Measurements from ENCODE around the gene SCN2B. TPM values are rescaled to one million over a fixed set of nuclear protein-coding genes. Genes with fewer than 3 reads are reported as not detected.

Gene SCN2B
- total RNA-seq, 1 donor from 2014 or later, result 0.04 TPM

- TF ChIP-seq CTCF (IDR thresholded peaks at IDR 0.05; ENCODE audit: insufficient read depth, low read length, poor library complexity, severe bottlenecking), result no peak
- no peak overlapping the region for H3K4me3 ChIP-seq (ENCODE audit: low read depth, low read length)
- no peak for DNase-seq (ENCODE audit: low read depth)
- H3K27me3 ChIP-seq (ENCODE audit: control insufficient read depth, insufficient read depth, low read length), result peaks cover 43% of the 10 kb centered on the region
- no peaks in the 10 kb centered on the region for H3K36me3 ChIP-seq (ENCODE audit: control insufficient read depth, insufficient read depth, low read length)
Observed at GRCh38 chr11:118166641-118167040, 9.8 kb downstream of the SCN2B start.

DNA sequence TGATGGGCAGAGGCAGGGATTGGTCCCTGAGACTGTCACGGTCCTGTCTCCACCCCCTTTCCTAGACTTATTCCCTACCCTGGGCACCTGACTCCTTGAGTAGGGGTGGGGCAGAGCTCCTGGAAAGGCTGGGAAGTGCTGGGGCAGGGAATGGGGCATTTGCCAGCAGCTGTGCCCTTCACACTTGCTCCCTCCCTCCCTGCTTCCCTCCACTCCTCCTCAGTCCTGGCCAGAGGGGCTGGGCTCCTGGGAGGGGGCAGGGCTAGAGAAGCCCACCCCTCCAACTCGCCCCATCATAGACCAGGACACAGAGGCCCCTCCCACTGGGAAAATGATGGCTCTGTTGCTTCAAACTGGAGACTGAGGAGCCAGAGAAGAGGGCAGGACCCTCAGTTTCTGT, 11.6 kb downstream of the SCN2B start:
- H3K4me3 ChIP-seq (ENCODE audit: low read depth, low read length), result no peak overlapping the region
- peaks cover 46% of the 10 kb centered on the region for H3K27me3 ChIP-seq (ENCODE audit: control insufficient read depth, insufficient read depth, low read length)
- DNase-seq (ENCODE audit: low read depth), result no peak
- H3K36me3 ChIP-seq (ENCODE audit: control insufficient read depth, insufficient read depth, low read length), result no peaks in the 10 kb centered on the region
- no peak for TF ChIP-seq CTCF (IDR thresholded peaks at IDR 0.05; ENCODE audit: insufficient read depth, low read length, poor library complexity, severe bottlenecking)

DNA sequence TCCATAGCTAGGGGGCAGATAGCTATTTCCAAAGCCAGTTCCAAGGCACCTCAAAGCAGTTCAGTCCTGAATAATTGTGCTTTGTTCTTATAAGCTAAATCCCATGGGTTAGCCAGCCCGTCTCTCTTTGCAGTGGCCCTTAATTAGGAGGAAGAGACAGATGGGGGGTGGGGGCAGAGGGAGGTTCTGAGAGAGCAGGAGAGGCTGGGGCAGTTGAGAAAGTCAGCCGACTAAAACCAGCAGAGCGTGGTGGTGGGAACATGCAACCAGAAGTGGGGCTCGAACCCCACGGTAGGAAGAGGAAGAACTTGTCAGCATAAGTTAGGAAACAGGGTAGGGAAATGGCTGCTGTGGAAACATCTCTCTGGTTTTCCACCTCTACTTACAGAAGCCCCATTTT, 12.9 kb downstream of the SCN2B start:
- Histone ChIP-seq H3K36me3 (ENCODE audit: control insufficient read depth, insufficient read depth, low read length) (no peaks in the 10 kb centered on the region), H3K27me3 (ENCODE audit: control insufficient read depth, insufficient read depth, low read length) (peaks cover 47% of the 10 kb centered on the region), H3K4me3 (ENCODE audit: low read depth, low read length) (no peak overlapping the region)
- no peak for TF ChIP-seq CTCF (IDR thresholded peaks at IDR 0.05; ENCODE audit: insufficient read depth, low read length, poor library complexity, severe bottlenecking)
- DNase-seq (ENCODE audit: low read depth), result no peak

- no peaks in the 10 kb centered on the region for H3K36me3 ChIP-seq (ENCODE audit: control insufficient read depth, insufficient read depth, low read length)
- DNase-seq (ENCODE audit: low read depth), result no peak
- H3K4me3 ChIP-seq (ENCODE audit: low read depth, low read length), result no peak overlapping the region
- no peak for TF ChIP-seq CTCF (IDR thresholded peaks at IDR 0.05; ENCODE audit: insufficient read depth, low read length, poor library complexity, severe bottlenecking)
- peaks cover 51% of the 10 kb centered on the region for H3K27me3 ChIP-seq (ENCODE audit: control insufficient read depth, insufficient read depth, low read length)
Observed at GRCh38 chr11:118162846-118163245, 13.6 kb downstream of the SCN2B start.

DNA sequence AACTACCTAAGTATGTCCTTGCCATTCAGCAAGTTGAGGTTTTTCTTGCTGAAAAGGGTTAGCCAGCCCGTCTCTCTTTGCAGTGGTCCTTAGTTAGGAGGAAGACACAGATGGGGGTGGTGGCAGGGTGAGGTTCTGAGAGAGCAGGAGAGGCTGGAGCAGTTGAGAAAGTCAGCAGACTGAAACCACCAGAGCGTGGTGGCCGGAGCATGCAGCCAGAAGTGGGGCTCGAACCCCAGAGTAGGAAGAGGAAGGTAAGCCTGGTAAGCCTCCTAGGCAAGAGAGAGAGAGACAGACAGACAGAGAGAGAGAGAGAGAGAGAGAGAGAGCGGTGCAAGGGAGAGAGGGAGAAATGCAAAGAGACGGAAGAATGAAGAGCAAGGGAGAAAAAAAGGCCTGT, 14.7 kb downstream of the SCN2B start:
- Histone ChIP-seq H3K27me3 (ENCODE audit: control insufficient read depth, insufficient read depth, low read length) (peaks cover 59% of the 10 kb centered on the region), H3K4me3 (ENCODE audit: low read depth, low read length) (no peak overlapping the region), H3K36me3 (ENCODE audit: control insufficient read depth, insufficient read depth, low read length) (no peaks in the 10 kb centered on the region)
- no peak for TF ChIP-seq CTCF (IDR thresholded peaks at IDR 0.05; ENCODE audit: insufficient read depth, low read length, poor library complexity, severe bottlenecking)
- no peak for DNase-seq (ENCODE audit: low read depth)

GRCh38 chr11:118157186-118157895, 19.1 kb downstream of the SCN2B start:
- H3K27me3 ChIP-seq (ENCODE audit: control insufficient read depth, insufficient read depth, low read length), result peaks cover 91% of the 10 kb centered on the region
- TF ChIP-seq CTCF (IDR thresholded peaks at IDR 0.05; ENCODE audit: insufficient read depth, low read length, poor library complexity, severe bottlenecking), result no peak
- no peaks in the 10 kb centered on the region for H3K36me3 ChIP-seq (ENCODE audit: control insufficient read depth, insufficient read depth, low read length)
- DNase-seq (ENCODE audit: low read depth), result no peak
- no peak overlapping the region for H3K4me3 ChIP-seq (ENCODE audit: low read depth, low read length)

Data from kidney epithelial cell (primary cell).